Keratinocyte (primary cell): Measurements from ENCODE around the gene CD81.

Experiments used
- CTCF ChIP-seq, 3 experiments: IDR thresholded peaks in 1 of 3; conservative IDR thresholded peaks in 1 of 3; optimal IDR thresholded peaks in 1 of 3; 2 replicates in 2 of 3; 3 replicates in 1 of 3; pipeline versions ENCODE3 to v1.5.1; 2011; ENCODE audit warnings: low read length in 3 of 3, mild to moderate bottlenecking in 3 of 3, moderate library complexity in 2 of 3, control low read depth in 1 of 3, inconsistent platforms in 1 of 3; ENCODE audit not compliant: insufficient read depth in 2 of 3; ENCODE audit errors: extremely low read depth in 1 of 3
- EZH2 ChIP-seq: IDR thresholded peaks from one replicate; pipeline ENCODE4 v1.6.1; 2012; ENCODE audit warnings: inconsistent platforms, mild to moderate bottlenecking, low read length, moderate library complexity

GRCh38 chr11:2369320-2369719 lies 7.8 kb upstream of the CD81 start:
- TF ChIP-seq CTCF (optimal IDR thresholded peaks at IDR 0.05 in 1 of 3, IDR thresholded peaks at IDR 0.05 in 1 of 3, conservative IDR thresholded peaks at IDR 0.05 in 1 of 3; ENCODE audit: extremely low read depth in 1 of 3, insufficient read depth in 2 of 3, low read length in 3 of 3) (no peak), EZH2 (no peak)
